ENCODE measurements around the gene CFAP299.
A peak's percentile ranks its signal among the peaks of the same experiment; 100 is the strongest.

The CFAP299 gene

GRCh38 chr4:80388284-80388607 is 52.7 kb downstream of the CFAP299 start:
- Mint-ChIP-seq H3K4me3 (no peak overlapping the region), H3K4me1 (ENCODE audit: low read depth) (no peaks in the 10 kb centered on the region), H3K27ac (no peak overlapping the region), H3K9me3 (no peaks in the 10 kb centered on the region), H3K36me3 (ENCODE audit: low read depth) (no peaks in the 10 kb centered on the region), H3K27me3 (no peaks in the 10 kb centered on the region)
- no peak for DNase-seq

DNA sequence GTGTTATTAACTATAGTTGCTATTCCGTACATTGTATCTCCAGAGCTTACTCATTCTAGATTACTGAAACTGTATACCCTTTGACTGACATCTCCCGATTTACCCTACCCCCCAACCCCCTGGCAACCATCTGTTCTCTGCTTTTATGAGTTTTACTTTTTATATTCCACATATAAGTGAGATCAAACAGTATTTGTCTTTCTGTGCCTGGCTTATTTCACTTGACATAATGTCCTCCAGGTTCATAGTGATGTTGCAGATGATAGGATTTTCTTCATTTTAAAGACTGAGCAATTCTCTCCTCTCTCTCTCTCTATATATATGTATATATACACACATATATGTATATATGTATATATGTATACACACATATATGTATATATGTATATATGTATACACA is 54.6 kb downstream of the CFAP299 start:
- Mint-ChIP-seq H3K4me3 (no peak overlapping the region), H3K27me3 (no peaks in the 10 kb centered on the region), H3K36me3 (ENCODE audit: low read depth) (no peaks in the 10 kb centered on the region), H3K9me3 (peaks cover 7% of the 10 kb centered on the region), H3K27ac (no peak overlapping the region), H3K4me1 (ENCODE audit: low read depth) (peaks cover 13% of the 10 kb centered on the region)
- DNase-seq: no peak

DNA sequence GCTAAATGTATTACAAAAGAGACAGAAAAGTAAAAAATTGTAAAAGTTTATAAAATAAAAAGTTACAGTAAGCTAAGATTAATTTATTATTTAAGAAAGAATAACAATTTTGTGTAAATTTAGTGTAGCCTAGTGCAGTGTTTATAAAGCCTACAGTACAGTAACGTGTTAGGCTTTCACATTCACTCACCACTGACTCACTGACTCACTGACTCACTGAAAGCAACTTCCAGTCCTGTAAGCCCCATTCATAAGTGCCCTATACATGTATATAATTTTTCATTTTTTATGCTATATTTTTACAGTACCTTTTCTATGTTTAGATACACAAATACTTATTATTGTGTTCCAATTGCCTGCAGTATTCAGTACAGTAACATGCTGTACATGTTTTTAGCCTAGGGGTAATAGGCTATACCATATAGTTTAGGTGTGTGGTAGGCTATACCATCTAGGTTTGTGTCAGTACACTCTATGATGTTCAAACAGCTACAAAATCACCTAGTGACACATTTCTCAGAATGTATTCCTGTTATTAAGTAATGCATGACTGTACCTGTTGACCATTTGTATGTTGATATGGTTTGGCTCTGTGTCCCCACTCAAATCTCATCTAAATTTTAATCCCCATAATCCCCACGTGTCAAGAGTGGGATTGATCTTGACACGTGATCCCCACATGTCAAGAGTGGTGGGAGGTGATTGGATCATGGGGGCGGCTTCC is 57.9 kb downstream of the CFAP299 start:
- peak overlapping the region; percentile 92 for H3K27ac Mint-ChIP-seq
- peaks cover 7% of the 10 kb centered on the region for H3K9me3 Mint-ChIP-seq
- no peak for DNase-seq
- no peaks in the 10 kb centered on the region for H3K36me3 Mint-ChIP-seq (ENCODE audit: low read depth)
- H3K4me1 Mint-ChIP-seq (ENCODE audit: low read depth): peaks cover 13% of the 10 kb centered on the region
- H3K4me3 Mint-ChIP-seq: no peak overlapping the region
- H3K27me3 Mint-ChIP-seq: no peaks in the 10 kb centered on the region

DNA sequence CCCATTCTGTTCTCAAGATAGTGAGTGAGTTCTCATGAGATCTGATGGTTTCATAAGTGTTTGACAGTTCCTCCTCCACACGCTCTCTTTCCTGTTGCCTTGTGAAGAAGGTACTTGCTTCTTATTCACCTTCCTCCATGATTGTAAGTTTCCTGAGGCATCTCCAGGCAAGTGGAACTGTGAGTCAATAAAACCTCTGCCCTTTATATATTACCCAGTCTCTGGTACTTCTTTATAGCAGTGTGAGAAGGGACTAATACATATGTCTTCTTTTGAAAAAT is 58.4 kb downstream of the CFAP299 start:
- Mint-ChIP-seq H3K36me3 (ENCODE audit: low read depth) (no peaks in the 10 kb centered on the region), H3K4me3 (no peak overlapping the region), H3K27ac (peak overlapping the region; percentile 92), H3K9me3 (peaks cover 7% of the 10 kb centered on the region), H3K4me1 (ENCODE audit: low read depth) (peaks cover 13% of the 10 kb centered on the region), H3K27me3 (no peaks in the 10 kb centered on the region)
- DNase-seq: no peak

GRCh38 chr4:80407246-80407645 is 71.7 kb downstream of the CFAP299 start:
- no peaks in the 10 kb centered on the region for H3K4me1 Mint-ChIP-seq (ENCODE audit: low read depth)
- H3K27me3 Mint-ChIP-seq: no peaks in the 10 kb centered on the region
- no peak overlapping the region for H3K27ac Mint-ChIP-seq
- no peaks in the 10 kb centered on the region for H3K9me3 Mint-ChIP-seq
- H3K4me3 Mint-ChIP-seq: no peak overlapping the region
- DNase-seq: no peak
- H3K36me3 Mint-ChIP-seq (ENCODE audit: low read depth): no peaks in the 10 kb centered on the region

DNA sequence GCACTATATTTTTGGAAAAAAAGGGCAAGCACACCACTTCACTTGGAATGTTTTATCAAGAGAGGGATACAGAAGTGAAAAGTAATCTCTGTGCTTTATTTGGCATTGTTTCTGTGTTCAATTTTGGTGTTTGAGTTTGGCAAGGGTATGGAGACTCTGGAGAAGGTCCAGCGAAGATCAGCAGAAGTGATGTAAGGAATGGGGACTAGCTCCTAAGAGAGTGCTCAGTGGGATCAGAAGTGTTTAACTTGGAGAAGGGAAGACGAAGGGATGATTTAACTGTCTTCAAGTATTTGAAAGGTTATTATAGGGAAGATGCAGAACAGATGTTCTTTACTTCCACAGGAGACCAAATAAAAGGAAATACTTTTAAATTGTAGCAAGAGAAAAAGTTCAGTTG is 74.3 kb downstream of the CFAP299 start:
- Mint-ChIP-seq H3K27ac (no peak overlapping the region), H3K9me3 (no peaks in the 10 kb centered on the region), H3K4me1 (ENCODE audit: low read depth) (no peaks in the 10 kb centered on the region), H3K36me3 (ENCODE audit: low read depth) (no peaks in the 10 kb centered on the region), H3K4me3 (no peak overlapping the region), H3K27me3 (no peaks in the 10 kb centered on the region)
- DNase-seq: no peak

GRCh38 chr4:80412322-80412721 is 76.8 kb downstream of the CFAP299 start:
- no peak overlapping the region for H3K4me3 Mint-ChIP-seq

DNA sequence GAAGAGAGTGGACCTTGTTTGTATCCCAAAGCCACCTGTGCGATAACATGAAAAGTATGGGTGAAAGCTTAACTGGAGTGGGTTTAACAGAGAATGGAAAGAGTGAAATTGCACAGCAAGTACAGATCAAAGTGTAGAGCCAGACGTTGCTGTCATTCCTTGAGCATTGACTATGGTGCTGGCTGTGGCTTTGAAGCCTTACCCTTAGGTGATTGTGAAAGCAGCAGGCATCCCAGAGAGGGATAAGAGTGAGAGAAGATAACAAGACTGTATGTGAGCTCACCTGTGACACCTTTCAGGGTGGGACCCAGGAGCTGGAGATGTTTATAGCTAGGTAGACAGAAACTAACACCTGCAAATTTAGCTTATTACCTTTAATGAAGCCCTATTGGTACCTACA is 77.6 kb downstream of the CFAP299 start:
- H3K27ac Mint-ChIP-seq: no peak overlapping the region
- no peaks in the 10 kb centered on the region for H3K4me1 Mint-ChIP-seq (ENCODE audit: low read depth)
- H3K9me3 Mint-ChIP-seq: no peaks in the 10 kb centered on the region
- no peaks in the 10 kb centered on the region for H3K27me3 Mint-ChIP-seq
- no peaks in the 10 kb centered on the region for H3K36me3 Mint-ChIP-seq (ENCODE audit: low read depth)
- DNase-seq: no peak
- H3K4me3 Mint-ChIP-seq: no peak overlapping the region

More at GRCh38 chr4:80412322-80412721, 76.8 kb downstream of the CFAP299 start:
- Mint-ChIP-seq H3K4me1 (ENCODE audit: low read depth) (no peaks in the 10 kb centered on the region), H3K27ac (no peak overlapping the region), H3K9me3 (no peaks in the 10 kb centered on the region), H3K36me3 (ENCODE audit: low read depth) (no peaks in the 10 kb centered on the region), H3K27me3 (no peaks in the 10 kb centered on the region)
- no peak for DNase-seq

DNA sequence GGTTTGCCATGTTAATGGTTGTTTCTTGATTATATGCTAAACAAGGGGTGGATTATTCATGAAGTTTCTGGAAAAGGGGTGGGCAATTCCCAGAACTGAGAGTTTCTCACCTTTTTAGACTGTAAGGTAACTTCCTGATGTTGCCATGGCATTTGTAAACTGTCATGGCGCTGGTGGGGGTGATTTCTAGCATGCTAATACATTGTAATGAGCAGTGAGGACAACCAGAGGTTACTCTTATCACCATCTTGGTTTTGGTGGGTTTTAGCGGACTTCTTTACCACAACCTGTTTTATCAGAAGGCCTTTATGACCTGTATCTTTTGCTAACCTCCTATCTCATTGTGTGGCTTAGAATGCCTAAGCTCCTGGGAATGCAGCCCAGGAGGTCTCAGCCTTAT is 81.5 kb downstream of the CFAP299 start:
- peaks cover 8% of the 10 kb centered on the region for H3K4me1 Mint-ChIP-seq (ENCODE audit: low read depth)
- H3K36me3 Mint-ChIP-seq (ENCODE audit: low read depth): no peaks in the 10 kb centered on the region
- H3K27me3 Mint-ChIP-seq: no peaks in the 10 kb centered on the region
- no peak overlapping the region for H3K27ac Mint-ChIP-seq
- DNase-seq: no peak
- no peak overlapping the region for H3K4me3 Mint-ChIP-seq
- no peaks in the 10 kb centered on the region for H3K9me3 Mint-ChIP-seq

- Mint-ChIP-seq H3K4me3 (no peak overlapping the region), H3K9me3 (no peaks in the 10 kb centered on the region), H3K27ac (no peak overlapping the region), H3K4me1 (ENCODE audit: low read depth) (peaks cover 18% of the 10 kb centered on the region), H3K27me3 (no peaks in the 10 kb centered on the region), H3K36me3 (ENCODE audit: low read depth) (no peaks in the 10 kb centered on the region)
- DNase-seq: no peak
Measured at GRCh38 chr4:80419946-80420345, 84.4 kb downstream of the CFAP299 start.

DNA sequence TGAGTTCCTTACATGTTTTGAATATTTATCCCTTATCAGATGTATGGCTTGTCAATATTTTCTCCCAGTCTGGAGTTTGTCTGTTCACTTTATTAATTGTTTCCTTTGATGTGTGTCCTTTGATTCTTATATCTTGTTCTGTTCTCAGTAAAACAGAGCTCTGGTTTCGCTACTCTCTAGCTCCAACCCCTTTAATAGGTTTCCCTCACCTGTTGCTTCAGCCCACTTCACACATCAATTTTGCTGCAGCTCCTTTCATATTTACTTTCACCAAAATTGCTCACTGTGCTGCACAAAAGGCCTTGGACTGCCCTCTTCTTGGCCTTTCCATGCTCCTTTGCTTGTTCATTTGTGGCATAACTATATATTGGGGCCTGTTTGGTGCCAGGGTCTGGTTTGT is 85.1 kb downstream of the CFAP299 start:
- no peak for DNase-seq
- Mint-ChIP-seq H3K4me3 (no peak overlapping the region), H3K4me1 (ENCODE audit: low read depth) (peaks cover 18% of the 10 kb centered on the region), H3K27me3 (no peaks in the 10 kb centered on the region), H3K9me3 (no peaks in the 10 kb centered on the region), H3K27ac (no peak overlapping the region), H3K36me3 (ENCODE audit: low read depth) (no peaks in the 10 kb centered on the region)

DNA sequence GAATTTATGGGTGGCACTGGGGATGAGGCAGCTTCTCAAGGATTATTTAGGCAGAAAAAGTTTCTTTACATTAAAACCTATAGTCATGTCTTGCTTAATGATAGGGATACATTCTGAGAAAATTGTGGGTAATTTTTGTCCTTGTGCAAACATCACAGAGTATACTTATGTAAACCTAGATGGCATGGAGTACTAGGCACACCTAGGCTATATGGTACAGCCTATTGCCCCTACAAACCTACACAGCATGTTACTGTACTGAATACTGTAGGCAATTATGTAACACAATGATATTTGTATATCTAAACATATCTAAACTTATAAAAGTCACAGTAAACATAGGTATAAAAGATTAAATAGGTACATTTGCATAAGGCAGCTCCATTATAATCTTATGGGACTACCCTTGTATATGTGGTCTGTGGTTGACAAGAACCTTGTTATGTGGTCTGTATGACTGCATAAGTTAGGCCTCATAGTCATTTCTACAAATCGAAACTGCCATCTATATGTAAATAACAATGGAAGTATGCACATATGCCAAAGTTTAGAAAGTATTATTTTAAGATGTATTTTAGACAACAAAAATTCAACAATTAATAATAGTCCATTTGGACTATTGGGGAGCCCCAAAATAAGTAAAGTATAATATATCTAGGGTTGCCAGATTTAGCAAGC is 87.3 kb downstream of the CFAP299 start:
- H3K27me3 Mint-ChIP-seq: no peaks in the 10 kb centered on the region
- H3K4me1 Mint-ChIP-seq (ENCODE audit: low read depth): peaks cover 20% of the 10 kb centered on the region
- no peak overlapping the region for H3K4me3 Mint-ChIP-seq
- no peaks in the 10 kb centered on the region for H3K36me3 Mint-ChIP-seq (ENCODE audit: low read depth)
- H3K9me3 Mint-ChIP-seq: no peaks in the 10 kb centered on the region
- H3K27ac Mint-ChIP-seq: no peak overlapping the region
- DNase-seq: no peak

GRCh38 chr4:80423553-80424224 is 88.2 kb downstream of the CFAP299 start:
- no peak overlapping the region for H3K4me3 Mint-ChIP-seq
- H3K4me1 Mint-ChIP-seq (ENCODE audit: low read depth): peaks cover 20% of the 10 kb centered on the region
- no peak overlapping the region for H3K27ac Mint-ChIP-seq
- H3K36me3 Mint-ChIP-seq (ENCODE audit: low read depth): no peaks in the 10 kb centered on the region
- DNase-seq: no peak
- H3K9me3 Mint-ChIP-seq: no peaks in the 10 kb centered on the region
- no peaks in the 10 kb centered on the region for H3K27me3 Mint-ChIP-seq

DNA sequence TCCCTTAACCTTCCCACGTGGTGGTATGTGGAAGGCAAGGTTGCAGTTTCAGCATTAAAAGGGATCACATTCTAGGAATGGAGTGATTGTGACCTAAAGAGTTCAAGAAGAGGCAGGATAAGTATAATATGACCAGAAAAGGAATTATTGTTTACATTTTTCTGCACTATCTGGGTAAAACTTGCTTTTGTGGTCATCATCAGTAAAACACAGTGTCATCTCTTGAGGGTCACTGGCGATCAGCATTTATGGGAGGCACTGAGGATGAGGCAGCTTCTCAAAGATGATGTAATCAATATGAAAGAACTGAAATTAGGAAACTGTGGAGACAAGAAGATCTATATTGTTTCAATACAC is 88.7 kb downstream of the CFAP299 start:
- Mint-ChIP-seq H3K27me3 (no peaks in the 10 kb centered on the region), H3K27ac (no peak overlapping the region), H3K36me3 (ENCODE audit: low read depth) (no peaks in the 10 kb centered on the region), H3K9me3 (no peaks in the 10 kb centered on the region), H3K4me3 (no peak overlapping the region), H3K4me1 (ENCODE audit: low read depth) (peaks cover 20% of the 10 kb centered on the region)
- no peak for DNase-seq
